K562 (cell line): ENCODE measurements around the gene UPF2. TPM values are rescaled to one million over a fixed set of nuclear protein-coding genes. Genes with fewer than 3 reads are reported as not detected.
A peak's percentile ranks its signal among the peaks of the same experiment; 100 is the strongest.

Experiments used
- ARID4B ChIP-seq: sonication (generic); formaldehyde crosslinking; IDR thresholded peaks from 2 replicates; pipeline ENCODE4 v1.8.0; 2022; ENCODE audit warnings: mild to moderate bottlenecking, missing genetic modification reagents
- CBFA2T3 ChIP-seq: fragments of 450-650 bp; IDR thresholded peaks from 2 replicates; pipeline ENCODE4 v1.6.1; 2017
- CEBPB ChIP-seq: fragments of 450-650 bp; IDR thresholded peaks from 2 replicates; pipeline ENCODE4 v1.6.1; 2016; ENCODE audit warnings: missing genetic modification characterization, missing compliant biosample characterization
- CREM ChIP-seq: IDR thresholded peaks from 2 replicates; pipeline ENCODE4 v1.6.1; 2014; ENCODE audit warnings: antibody characterized with exemption, low read depth
- RBM14 ChIP-seq: fragments of 200-400 bp; formaldehyde crosslinking; IDR thresholded peaks from 2 replicates; pipeline ENCODE4 v1.6.1; 2018; ENCODE audit warnings: low read depth, mild to moderate bottlenecking, low read length, moderate library complexity, borderline replicate concordance; ENCODE audit not compliant: insufficient read depth
- REST ChIP-seq, 2 experiments: fragments of 450-650 bp; formaldehyde crosslinking in 1 of 2; IDR thresholded peaks; 2 replicates each; pipeline versions ENCODE4 v1.4.0 to v1.6.1; 2014 to 2020; ENCODE audit warnings: mild to moderate bottlenecking in 2 of 2, borderline replicate concordance in 1 of 2, low read depth in 1 of 2
- TAF9B ChIP-seq: fragments of 450-650 bp; IDR thresholded peaks from 2 replicates; pipeline ENCODE4 v1.6.1; 2018; ENCODE audit warnings: mild to moderate bottlenecking; ENCODE audit not compliant: partially characterized antibody
- TEAD2 ChIP-seq: fragments of 450-650 bp; IDR thresholded peaks from 2 replicates; pipeline ENCODE4 v1.6.1; 2016; ENCODE audit warnings: missing genetic modification characterization, control low read depth, missing compliant biosample characterization
- ZBTB11 ChIP-seq, 3 experiments: fragments of 200-800 bp in 1 of 3; fragments of 250-450 bp in 1 of 3; fragments of 450-650 bp in 1 of 3; sonication (Bioruptor Pico) in 1 of 3; sonication (Bioruptor generic) in 1 of 3; formaldehyde crosslinking in 1 of 3; IDR thresholded peaks; 2 replicates each; pipeline versions ENCODE4 v1.6.1 to v1.8.0; 2016 to 2022; ENCODE audit warnings: mild to moderate bottlenecking in 2 of 3, missing genetic modification characterization in 2 of 3, missing compliant biosample characterization in 1 of 3, moderate library complexity in 1 of 3
- ZNF274 ChIP-seq: IDR thresholded peaks from 2 replicates; pipeline ENCODE4 v1.6.1; 2011; ENCODE audit warnings: low read depth, mild to moderate bottlenecking, low read length, moderate library complexity, borderline replicate concordance
- polyA plus RNA-seq, 8 experiments: library from polyadenylated mRNA; depleted of rRNA in 4 of 8; stranded (reverse) in 5 of 8; unstranded in 3 of 8; fragments of >200 nt; fragmentation: Nextera tagmentation in 2 of 8; fragmentation: Illumina TruSeq in 1 of 8; extraction: Ambion mirVana in 2 of 8; extraction: Trizol in 1 of 8; gene quantifications; 2 replicates each; pipeline versions ENCODE4 v1.2.1 to v1.2.3, GENCODE V29; 2011 to 2014; ENCODE audit warnings: inconsistent platforms in 1 of 8, missing spikeins in 1 of 8
- total RNA-seq, 7 experiments: library from RNA; depleted of rRNA in 6 of 7; stranded (reverse); fragments of >200 nt in 6 of 7; fragmentation: Illumina TruSeq in 2 of 7; extraction: Trizol in 2 of 7; gene quantifications; 2 replicates each; pipeline versions ENCODE4 v1.2.1 to v1.2.3, GENCODE V29; 2011 to 2021; ENCODE audit warnings: low replicate concordance in 1 of 7

The UPF2 gene
- total and polyA plus RNA-seq, 9 of the 15 experiments (the other 6 are each of a cell fraction or from before 2014, with no cell fraction given), result 13.9 to 37.7 (median 23.7) TPM

- TF ChIP-seq ZBTB11 (CRISPR knock-in tag; IDR thresholded peaks at IDR 0.05), result no peak
- TF ChIP-seq CEBPB, result no peak
- TF ChIP-seq TEAD2 (tag), result no peak
- no peak for TF ChIP-seq RBM14
- TF ChIP-seq CREM, result 0 out of 2 replicates have a peak, but pooled peaks have one; percentile 39
- no peak for TF ChIP-seq CBFA2T3
- no peak for TF ChIP-seq TAF9B
- no peak for TF ChIP-seq ZNF274
- TF ChIP-seq ARID4B (CRISPR knock-in tag), result no peak
- peak; percentile 87 for TF ChIP-seq REST (IDR thresholded peaks at IDR 0.05; ENCODE audit: borderline replicate concordance)
- no peak for TF ChIP-seq REST (CRISPR knock-in tag; IDR thresholded peaks at IDR 0.05; ENCODE audit: low read depth)
Observed at GRCh38 chr10:11986593-11987216, 55.9 kb downstream of the UPF2 start (continued).
